ENCODE data around the gene CHCHD1.
"Not testable (repeated sequence)": the region's sequence is repeated elsewhere in the genome, so short reads cannot be mapped to it uniquely, and the experiment has no call there.

GRCh38 chr10:73829090-73829489 lies 47.2 kb downstream of the CHCHD1 start:
- TF ChIP-seq CTCF (conservative IDR thresholded peaks at IDR 0.05); EZH2 (IDR thresholded peaks at IDR 0.05; ENCODE audit: low read depth): not testable (repeated sequence)
